Retinal pigment epithelial cell (primary cell): ENCODE data around the gene TMSB4X.
"Not testable (repeated sequence)": the region's sequence is repeated elsewhere in the genome, so short reads cannot be mapped to it uniquely, and the experiment has no call there.

Experiments
- DNase-seq: peaks from one replicate; pipeline ENCODE4 v3.0.0-alpha.2; 2010; ENCODE audit warnings: low read depth
- H3K4me3 ChIP-seq: 2 replicates; pipeline ENCODE4 v1.5.1; 2011; ENCODE audit warnings: mild to moderate bottlenecking, low read length, control low read depth, moderate library complexity
- TF ChIP-seq, protein P1 (sequence below): conservative IDR thresholded peaks from 2 replicates; pipeline ENCODE4 v1.5.1; 2011; ENCODE audit warnings: low read depth, low read length, control low read depth, inconsistent platforms

TMSB4X gene

DNA sequence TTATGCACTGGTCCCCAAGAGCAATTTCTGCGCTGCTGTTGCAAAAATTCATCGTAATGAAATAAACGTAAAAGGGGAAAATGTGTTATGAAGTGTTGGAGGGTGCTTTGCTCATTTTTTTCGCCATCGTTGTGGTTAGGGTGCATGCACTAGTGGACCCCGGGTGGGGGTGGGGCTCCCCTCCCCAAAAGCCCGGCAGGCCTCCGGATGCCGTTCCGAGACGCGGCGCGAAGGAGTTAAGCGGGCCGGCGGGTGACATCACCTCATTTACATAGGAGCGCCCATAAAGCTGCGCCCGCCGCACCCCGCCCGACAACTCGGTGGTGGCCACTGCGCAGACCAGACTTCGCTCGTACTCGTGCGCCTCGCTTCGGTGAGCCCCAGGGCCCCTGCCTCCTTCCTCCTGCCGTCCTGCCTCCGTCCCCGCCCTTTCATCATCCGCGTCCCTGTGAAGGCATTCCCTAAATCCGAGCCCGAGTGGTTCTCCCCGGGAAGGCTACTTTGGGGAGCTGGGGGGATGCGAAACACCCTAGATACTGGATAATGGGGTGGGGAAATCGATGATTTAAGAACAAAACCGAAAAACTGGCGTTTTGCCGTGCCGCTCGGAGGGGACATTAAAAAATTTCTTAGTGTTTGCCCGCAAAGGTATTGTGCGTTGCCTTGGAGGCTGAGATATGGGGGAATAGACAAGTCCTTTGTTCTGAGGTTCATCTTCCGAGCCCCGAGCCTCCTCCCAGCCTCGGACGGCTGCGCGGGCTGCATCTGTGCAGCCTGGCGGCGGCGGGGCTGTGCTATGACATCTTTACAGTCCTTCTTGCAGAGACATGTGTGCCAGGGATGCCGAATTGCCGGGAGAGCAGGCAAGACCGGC lies at the start of gene TMSB4X:
Gene TMSB4X, plus strand, starts transcription at position 315 of the 874 bp plus-strand sequence.
- no peak for DNase-seq
- H3K4me3 ChIP-seq: peak within 1 kb of the TSS; percentile 95
- TF ChIP-seq, protein P1, sequence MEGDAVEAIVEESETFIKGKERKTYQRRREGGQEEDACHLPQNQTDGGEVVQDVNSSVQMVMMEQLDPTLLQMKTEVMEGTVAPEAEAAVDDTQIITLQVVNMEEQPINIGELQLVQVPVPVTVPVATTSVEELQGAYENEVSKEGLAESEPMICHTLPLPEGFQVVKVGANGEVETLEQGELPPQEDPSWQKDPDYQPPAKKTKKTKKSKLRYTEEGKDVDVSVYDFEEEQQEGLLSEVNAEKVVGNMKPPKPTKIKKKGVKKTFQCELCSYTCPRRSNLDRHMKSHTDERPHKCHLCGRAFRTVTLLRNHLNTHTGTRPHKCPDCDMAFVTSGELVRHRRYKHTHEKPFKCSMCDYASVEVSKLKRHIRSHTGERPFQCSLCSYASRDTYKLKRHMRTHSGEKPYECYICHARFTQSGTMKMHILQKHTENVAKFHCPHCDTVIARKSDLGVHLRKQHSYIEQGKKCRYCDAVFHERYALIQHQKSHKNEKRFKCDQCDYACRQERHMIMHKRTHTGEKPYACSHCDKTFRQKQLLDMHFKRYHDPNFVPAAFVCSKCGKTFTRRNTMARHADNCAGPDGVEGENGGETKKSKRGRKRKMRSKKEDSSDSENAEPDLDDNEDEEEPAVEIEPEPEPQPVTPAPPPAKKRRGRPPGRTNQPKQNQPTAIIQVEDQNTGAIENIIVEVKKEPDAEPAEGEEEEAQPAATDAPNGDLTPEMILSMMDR: no peak

DNA sequence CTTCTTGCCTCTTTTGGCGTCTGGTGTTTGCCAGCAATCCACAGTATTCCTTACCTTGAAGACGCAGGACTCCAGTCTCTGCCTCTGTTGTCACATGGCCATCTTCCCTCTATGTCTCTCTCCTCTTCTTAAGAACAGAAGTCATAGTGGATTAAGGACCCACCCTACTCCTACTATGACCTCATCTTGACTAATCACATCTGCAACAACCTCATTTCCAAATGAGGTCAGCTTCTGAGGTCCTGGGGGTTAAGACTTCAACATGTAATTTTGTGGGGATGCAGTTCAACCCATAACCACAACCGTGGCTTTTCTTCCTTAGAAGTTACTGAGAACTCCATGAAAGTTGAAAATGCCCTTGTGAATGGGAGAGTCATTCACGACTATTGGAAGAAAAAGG lies 45.2 kb upstream of the TMSB4X start:
- TF ChIP-seq, protein P1: no peak
- H3K4me3 ChIP-seq: no peak overlapping the region
- DNase-seq: no peak

GRCh38 chrX:12930150-12930549 lies 44.8 kb upstream of the TMSB4X start:
- DNase-seq: no peak
- TF ChIP-seq, protein P1: no peak
- H3K4me3 ChIP-seq: no peak overlapping the region

DNA sequence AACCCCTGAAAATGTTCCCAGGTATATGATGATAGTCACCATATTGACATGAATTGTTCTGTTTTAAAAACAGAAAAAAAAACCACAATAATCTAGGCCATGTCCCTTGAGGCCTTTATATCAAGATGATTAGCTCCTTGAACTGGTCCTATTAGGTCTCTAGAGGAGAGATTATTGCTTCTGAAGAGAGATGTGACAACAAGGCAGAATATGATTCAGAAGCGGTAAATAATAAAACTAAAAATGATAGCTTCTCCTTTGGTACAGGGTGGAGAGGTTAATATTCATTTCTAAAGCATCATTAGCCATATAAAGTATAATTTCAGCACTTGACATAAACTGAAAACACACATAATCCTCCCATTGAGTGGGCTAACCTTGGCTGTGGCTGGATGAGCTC lies 42.7 kb upstream of the TMSB4X start:
- TF ChIP-seq, protein P1: no peak
- H3K4me3 ChIP-seq: no peak overlapping the region
- DNase-seq: no peak

DNA sequence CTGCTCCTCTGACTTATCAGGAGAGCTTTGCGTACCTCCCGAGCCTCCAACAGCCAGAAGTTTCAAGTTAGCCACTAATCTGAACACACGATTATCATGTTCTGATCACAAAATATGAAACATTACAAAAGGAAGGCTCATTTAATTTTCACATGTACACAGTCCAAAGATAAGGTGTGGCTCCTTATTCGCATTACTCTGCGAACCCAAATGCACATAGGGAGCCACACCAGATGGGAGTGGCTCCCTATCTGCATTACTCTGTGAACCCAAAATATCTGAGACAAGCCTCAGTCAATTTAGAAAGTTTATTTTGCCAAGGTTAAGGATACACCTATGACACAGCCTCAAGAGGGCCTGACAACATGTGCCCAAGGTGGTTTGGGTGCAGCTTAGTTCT lies 40.1 kb upstream of the TMSB4X start:
- no peak overlapping the region for H3K4me3 ChIP-seq
- no peak for DNase-seq
- TF ChIP-seq, protein P1: no peak

GRCh38 chrX:12936947-12937346 lies 38.0 kb upstream of the TMSB4X start:
- no peak overlapping the region for H3K4me3 ChIP-seq
- TF ChIP-seq, protein P1: no peak
- no peak for DNase-seq

DNA sequence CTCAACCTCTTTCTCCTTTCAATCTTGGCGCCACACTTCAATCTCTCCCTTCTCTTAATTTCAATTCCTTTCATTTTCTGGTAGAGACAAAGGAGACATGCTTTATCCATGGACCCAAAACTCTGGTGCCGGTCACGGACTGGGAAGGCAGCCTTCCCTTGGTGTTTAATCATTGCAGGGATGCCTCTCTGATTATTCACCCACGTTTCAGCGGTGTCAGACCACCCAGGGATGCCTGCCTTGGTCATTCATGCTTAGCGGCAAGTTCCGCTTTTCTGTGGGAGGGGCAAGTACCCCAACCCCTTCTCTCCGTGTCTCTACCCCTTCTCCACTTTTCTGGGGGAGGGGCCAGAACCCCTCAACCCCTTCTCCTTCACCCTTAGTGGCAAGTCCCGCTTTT lies 34.4 kb upstream of the TMSB4X start:
- not testable (repeated sequence) for H3K4me3 ChIP-seq, DNase-seq

DNA sequence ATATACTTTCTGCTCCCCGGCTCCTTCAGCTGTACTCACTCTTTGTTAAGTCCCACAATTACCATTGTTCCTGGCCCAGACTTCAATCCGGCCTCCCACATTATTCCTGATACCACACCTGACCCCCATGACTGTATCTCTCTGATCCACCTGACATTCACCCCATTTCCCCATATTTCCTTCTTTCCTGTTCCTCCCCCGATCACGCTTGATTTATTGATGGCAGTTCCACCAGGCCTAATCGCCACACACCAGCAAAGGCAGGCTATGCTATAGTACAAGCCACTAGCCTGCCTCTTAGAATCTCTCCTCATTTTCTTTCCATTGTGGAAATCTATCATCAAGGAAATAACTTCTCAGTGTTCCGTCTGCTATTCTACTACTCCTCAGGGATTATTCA lies 31.3 kb upstream of the TMSB4X start:
- not testable (repeated sequence) for DNase-seq, H3K4me3 ChIP-seq

- DNase-seq, H3K4me3 ChIP-seq: not testable (repeated sequence)
These were observed 30.5 kb upstream of the TMSB4X start for GRCh38 chrX:12944452-12944851.
